Tibial nerve (tissue), 3 donors: ENCODE results near the gene KDM8.

Source experiments
- CTCF ChIP-seq, 5 experiments: fragments of 200-600 bp in 3 of 5; fragments of 450-650 bp in 2 of 5; sonication (generic) in 3 of 5; IDR thresholded peaks; one replicate each; pipeline ENCODE4 v1.5.1; 2016 to 2019; ENCODE audit warnings: antibody characterized with exemption in 5 of 5, mild to moderate bottlenecking in 3 of 5, moderate library complexity in 2 of 5
- POLR2A ChIP-seq, 2 donors: fragments of 450-650 bp; IDR thresholded peaks; one replicate each; pipeline ENCODE4 v1.6.1; 2017; ENCODE audit warnings: antibody characterized with exemption in 2 of 2, mild to moderate bottlenecking in 2 of 2, moderate library complexity in 2 of 2

GRCh38 chr16:27165576-27165975, 37.8 kb upstream of the KDM8 start:
- TF ChIP-seq POLR2A (IDR thresholded peaks at IDR 0.05) (no peak), CTCF (IDR thresholded peaks at IDR 0.05) (no peak)
